ENCODE data around the gene CLASRP.

- no peak for TF ChIP-seq CTCF (IDR thresholded peaks at IDR 0.05)
- TF ChIP-seq ZFX (IDR thresholded peaks at IDR 0.05; ENCODE audit: borderline replicate concordance) = no peak
Observed at GRCh38 chr19:45071969-45072790, 33.3 kb downstream of the CLASRP start.
